PC-3 (cell line): ENCODE results near the gene LPAR1. TPM values are rescaled to one million over a fixed set of nuclear protein-coding genes. Genes with fewer than 3 reads are reported as not detected.

ENCODE experiments used
- ATAC-seq: fragments of 200-7000 bp; cut with Tn5 transposase; 2 replicates; pipeline ENCODE4 v1.9.1; 2020; ENCODE audit warnings: mild to moderate bottlenecking, moderate library complexity
- BruUV-seq: library from RNA; stranded (reverse); fragments of 400-500 nt; replicated peaks from 2 replicates; lab custom pipeline; 2021; lab: Mats Ljungman, UMichigan
- CTCF ChIA-PET: fragments of 300-600 bp; sonication (Branson Sonifier 250); formaldehyde crosslinking; loops from one replicate; lab custom pipeline; 2022; ENCODE audit warnings: antibody characterized with exemption; lab: Charles Lee
- POLR2A ChIA-PET: fragments of 300-600 bp; sonication (Branson Sonifier 250); formaldehyde crosslinking; loops from one replicate; lab custom pipeline; 2022; ENCODE audit warnings: antibody characterized with exemption; ENCODE audit not compliant: unreplicated experiment; lab: Charles Lee
- DNase-seq: peaks from one replicate; pipeline ENCODE4 v3.0.0-alpha.2; 2015
- H2AFZ ChIP-seq: fragments of 300-600 bp; sonication (generic); 2 replicates; pipeline ENCODE4 v1.6.0; 2016; ENCODE audit warnings: antibody characterized with exemption, low read length
- H3F3A ChIP-seq: fragments of 300-600 bp; sonication (generic); one replicate; pipeline ENCODE4 v1.6.0; 2017; ENCODE audit warnings: antibody characterized with exemption, low read length, control low read depth, mild to moderate bottlenecking; ENCODE audit not compliant: unreplicated experiment
- H3K27ac ChIP-seq: fragments of 300-600 bp; sonication (generic); 2 replicates; pipeline ENCODE4 v1.5.1; 2016; ENCODE audit warnings: mild to moderate bottlenecking, low read length
- H3K27me3 ChIP-seq: fragments of 300-600 bp; sonication (generic); 2 replicates; pipeline ENCODE4 v1.6.1; 2016; ENCODE audit warnings: low read length, mixed read lengths
- H3K36me3 ChIP-seq: fragments of 300-600 bp; sonication (generic); 2 replicates; pipeline ENCODE4 v1.6.1; 2016; ENCODE audit warnings: low read depth, mixed run types, low read length, mixed read lengths
- H3K4me1 ChIP-seq: fragments of 300-600 bp; sonication (generic); 2 replicates; pipeline ENCODE4 v1.5.1; 2016; ENCODE audit warnings: low read length; ENCODE audit not compliant: insufficient read depth
- H3K4me2 ChIP-seq: fragments of 300-600 bp; sonication (generic); 2 replicates; pipeline ENCODE4 v1.6.0; 2016; ENCODE audit warnings: low read length
- H3K4me3 ChIP-seq: fragments of 300-600 bp; sonication (generic); 2 replicates; pipeline ENCODE4 v1.5.1; 2016; ENCODE audit warnings: mild to moderate bottlenecking, low read length, mixed read lengths
- H3K79me2 ChIP-seq: fragments of 300-600 bp; sonication (generic); 2 replicates; pipeline ENCODE4 v1.6.1; 2017; ENCODE audit warnings: low read length, mixed read lengths
- H3K9ac ChIP-seq: fragments of 300-600 bp; sonication (generic); 2 replicates; pipeline ENCODE4 v1.6.0; 2016; ENCODE audit warnings: mild to moderate bottlenecking, low read length
- H3K9me2 ChIP-seq: fragments of 300-600 bp; sonication (generic); replicated peaks from 2 replicates; pipeline ENCODE4 v1.6.1; 2016; ENCODE audit warnings: mixed run types, low read length, mixed read lengths
- H3K9me3 ChIP-seq: fragments of 300-600 bp; sonication (generic); 2 replicates; pipeline ENCODE4 v1.6.1; 2016; ENCODE audit warnings: low read length, mixed read lengths
- H4K20me1 ChIP-seq: fragments of 300-600 bp; sonication (generic); 2 replicates; pipeline ENCODE4 v1.6.1; 2016; ENCODE audit warnings: low read length, mixed read lengths
- CTCF ChIP-seq: fragments of 300-600 bp; sonication (generic); conservative IDR thresholded peaks from 2 replicates; pipeline ENCODE4 v1.5.1; 2017; ENCODE audit warnings: antibody characterized with exemption, low read depth, mild to moderate bottlenecking, low read length
- EZH2 ChIP-seq: fragments of 300-600 bp; sonication (generic); IDR thresholded peaks from one replicate; pipeline ENCODE4 v1.6.1; 2017; ENCODE audit warnings: antibody characterized with exemption, mild to moderate bottlenecking, low read length; ENCODE audit not compliant: unreplicated experiment
- EZH2phosphoT487 ChIP-seq: fragments of 300-600 bp; sonication (generic); IDR thresholded peaks from 2 replicates; pipeline ENCODE4 v1.6.1; 2018; ENCODE audit warnings: mild to moderate bottlenecking, antibody characterized with exemption, low read length, borderline replicate concordance
- intact Hi-C: fragments of 100-400 bp; cut with micrococcal nuclease; formaldehyde crosslinking; loops from 2 replicates; pipeline ENCODE4 v1.9.0; 2023
- total RNA-seq: library from RNA; depleted of rRNA; stranded (reverse); fragments of >200 nt; gene quantifications from 2 replicates; pipeline ENCODE4 v1.2.3, GENCODE V29; 2014

Gene LPAR1
- total RNA-seq, 1 experiment from 2014 or later: 67.9 TPM

DNA sequence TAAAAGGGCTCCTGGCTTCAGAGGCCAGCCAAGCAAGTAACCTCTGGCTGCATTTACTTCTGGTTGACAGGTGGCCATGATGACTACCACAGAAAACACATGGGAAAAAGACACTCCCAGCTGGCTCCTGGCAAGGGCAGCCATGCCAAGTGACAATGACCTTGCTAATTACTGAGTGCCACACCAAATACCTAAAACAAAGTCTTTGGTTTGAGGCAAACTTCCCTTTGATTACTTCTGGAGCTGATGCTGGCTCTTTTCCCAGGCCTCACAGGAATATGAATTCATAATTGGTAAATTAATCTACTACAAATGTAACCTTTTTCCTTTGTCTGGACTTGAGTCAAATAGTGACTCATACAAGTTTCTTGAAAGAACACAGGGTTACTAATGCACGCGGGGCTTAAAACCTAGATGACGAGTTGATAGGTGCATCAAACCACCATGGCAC is 61.0 kb downstream of the LPAR1 start:
- H3K4me3 ChIP-seq: no peak overlapping the region
- H3F3A ChIP-seq: peaks cover 5% of the 10 kb centered on the region
- ChIA-PET POLR2A (no interaction called here), CTCF (no interaction called here)
- no peaks in the 10 kb centered on the region for H3K27me3 ChIP-seq
- H3K36me3 ChIP-seq: peaks cover 18% of the 10 kb centered on the region; the same call in 1 of the 2 replicates
- peak overlapping the region; percentile 38 for H3K4me2 ChIP-seq
- peak overlapping the region; percentile 43 for H3K9ac ChIP-seq
- no peaks in the 10 kb centered on the region for H3K9me3 ChIP-seq
- intact Hi-C loops: loop anchor here (5.0 kb wide), 1 partner anchor 40 kb away; no protein-coding TSS in a partner anchor
- no peak for TF ChIP-seq EZH2
- TF ChIP-seq EZH2phosphoT487: no peak
- TF ChIP-seq CTCF: no peak
- BruUV-seq: no TSS peak
- DNase-seq (peak; percentile 87), ATAC-seq (peak; percentile 70)
- peak overlapping the region; percentile 89 for H3K27ac ChIP-seq
- no peaks in the 10 kb centered on the region for H4K20me1 ChIP-seq
- peak overlapping the region; percentile 32; the same call in 1 of the 2 replicates for H2AFZ ChIP-seq
- peaks cover 31% of the 10 kb centered on the region for H3K4me1 ChIP-seq
- H3K9me2 ChIP-seq: no peaks in the 10 kb centered on the region
- H3K79me2 ChIP-seq: peaks cover 94% of the 10 kb centered on the region

- no peaks in the 10 kb centered on the region for H3K9me3 ChIP-seq
- no TSS peak for BruUV-seq
- intact Hi-C loops: loop anchor here (5.0 kb wide), 1 partner anchor 41 kb away; no protein-coding TSS in a partner anchor
- TF ChIP-seq EZH2 (no peak), EZH2phosphoT487 (no peak), CTCF (no peak)
- no peak overlapping the region for H2AFZ ChIP-seq
- no peak overlapping the region for H3K27ac ChIP-seq
- H3F3A ChIP-seq: peaks cover 12% of the 10 kb centered on the region
- no peak overlapping the region for H3K4me2 ChIP-seq
- ATAC-seq (no peak), DNase-seq (no peak)
- H3K4me3 ChIP-seq: no peak overlapping the region
- H3K9ac ChIP-seq: no peak overlapping the region
- CTCF ChIA-PET: no interaction called here
- POLR2A ChIA-PET: no interaction called here
- H3K9me2 ChIP-seq: no peaks in the 10 kb centered on the region
- H3K4me1 ChIP-seq: peaks cover 31% of the 10 kb centered on the region
- H4K20me1 ChIP-seq: no peaks in the 10 kb centered on the region
- no peaks in the 10 kb centered on the region for H3K27me3 ChIP-seq
- peaks cover 89% of the 10 kb centered on the region for H3K79me2 ChIP-seq
- peaks cover 31% of the 10 kb centered on the region for H3K36me3 ChIP-seq
These were observed 62.3 kb downstream of the LPAR1 start for GRCh38 chr9:110975969-110976368.

- Histone ChIP-seq H3K4me2 (no peak overlapping the region), H2AFZ (no peak overlapping the region), H3K9me3 (no peaks in the 10 kb centered on the region), H3K27me3 (no peaks in the 10 kb centered on the region), H3K9me2 (no peaks in the 10 kb centered on the region), H3K4me1 (peaks cover 36% of the 10 kb centered on the region), H4K20me1 (no peaks in the 10 kb centered on the region), H3K79me2 (peaks cover 82% of the 10 kb centered on the region), H3K4me3 (no peak overlapping the region), H3K36me3 (peaks cover 31% of the 10 kb centered on the region), H3K9ac (no peak overlapping the region), H3K27ac (no peak overlapping the region), H3F3A (peaks cover 12% of the 10 kb centered on the region)
- intact Hi-C loops: loop anchor here (5.0 kb wide), 1 partner anchor 42 kb away; no protein-coding TSS in a partner anchor
- ChIA-PET POLR2A (no interaction called here), CTCF (no interaction called here)
- TF ChIP-seq EZH2phosphoT487 (no peak), EZH2 (no peak), CTCF (no peak)
- ATAC-seq: no peak
- BruUV-seq: no TSS peak
- DNase-seq: no peak
These were observed 63.0 kb downstream of the LPAR1 start for GRCh38 chr9:110975278-110975677.
